ENCODE measurements around the gene RFX8.
"Not testable (repeated sequence)": the region's sequence is repeated elsewhere in the genome, so short reads cannot be mapped to it uniquely, and the experiment has no call there.

Gene RFX8

DNA sequence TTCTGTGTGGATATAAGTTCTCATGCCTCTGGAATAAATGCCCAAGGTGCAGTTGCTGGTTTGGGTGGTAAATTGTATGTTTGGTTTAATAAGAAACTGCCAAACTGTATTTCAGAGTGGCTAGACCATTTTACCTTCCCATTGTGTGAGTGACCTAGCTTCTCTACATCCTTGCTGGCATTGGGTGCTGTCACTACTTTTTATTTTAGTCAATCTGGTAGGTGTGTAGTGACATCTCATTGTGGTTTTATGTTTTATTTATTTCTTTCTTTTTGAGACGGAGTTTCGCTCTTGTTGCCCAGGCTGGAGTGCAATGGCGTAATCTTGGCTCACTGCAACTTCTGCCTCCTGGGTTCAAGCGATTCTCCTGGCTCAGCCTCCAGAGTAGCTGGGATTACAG, 36.4 kb downstream of the RFX8 start:
- not testable (repeated sequence) for DNase-seq

DNA sequence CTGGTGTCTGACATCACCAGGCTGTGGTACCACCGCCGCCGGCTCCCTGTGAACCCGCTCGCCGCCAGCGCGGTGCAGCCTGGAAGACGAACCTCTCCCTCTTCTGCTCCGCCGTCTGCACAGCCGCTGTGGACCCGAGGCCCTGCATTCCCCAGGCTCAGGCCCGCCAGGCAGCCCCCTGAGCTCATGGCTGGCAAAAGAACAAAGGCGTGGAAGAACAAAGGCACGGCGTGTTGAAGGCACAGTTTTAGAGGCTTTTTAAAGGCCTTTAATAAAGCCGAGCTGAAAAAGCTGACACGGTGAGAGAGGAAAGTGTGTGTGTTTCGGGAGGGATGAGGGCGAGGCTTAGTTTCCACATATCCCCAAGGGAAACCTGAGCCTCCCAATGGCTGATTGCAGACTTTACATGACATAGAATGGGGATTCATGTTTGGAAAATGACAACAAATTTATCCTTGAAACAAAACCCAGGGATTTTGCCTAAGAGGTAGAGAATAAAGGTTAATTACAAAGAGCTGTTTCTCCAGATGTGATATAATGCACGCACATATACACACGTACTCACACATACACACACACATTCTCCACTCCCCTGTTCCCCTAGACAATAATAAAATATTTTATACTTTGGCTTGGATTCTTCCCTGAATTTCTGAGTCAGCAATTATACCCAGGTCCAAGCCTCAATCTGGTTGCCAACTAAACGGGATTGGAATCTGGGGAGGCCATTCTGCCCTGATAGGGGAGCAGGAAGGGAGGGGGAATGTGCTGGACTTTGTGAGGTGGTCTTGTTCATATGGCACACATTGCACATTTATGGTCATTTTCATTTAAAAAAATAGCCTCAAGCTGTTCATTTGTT, 39.7 kb downstream of the RFX8 start:
- DNase-seq: no peak

DNA sequence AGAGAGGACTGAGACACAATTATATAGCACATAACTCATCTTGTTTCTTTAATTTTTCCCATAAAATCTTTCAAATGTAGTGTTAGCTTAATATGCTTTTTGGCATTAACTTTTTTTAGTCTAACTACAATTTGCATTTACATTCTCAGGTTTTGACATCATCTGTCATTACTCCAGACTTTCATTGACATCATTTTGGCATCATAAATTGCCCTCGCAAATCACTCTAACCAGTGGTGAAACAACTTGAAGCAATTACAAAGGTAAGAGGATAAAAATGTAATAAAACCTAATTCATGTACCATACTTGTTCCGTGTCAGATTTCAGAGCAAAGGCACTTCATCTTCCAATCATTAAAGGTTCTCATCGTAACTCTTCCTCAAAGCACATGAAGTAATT, 41.4 kb downstream of the RFX8 start:
- DNase-seq: no peak

DNA sequence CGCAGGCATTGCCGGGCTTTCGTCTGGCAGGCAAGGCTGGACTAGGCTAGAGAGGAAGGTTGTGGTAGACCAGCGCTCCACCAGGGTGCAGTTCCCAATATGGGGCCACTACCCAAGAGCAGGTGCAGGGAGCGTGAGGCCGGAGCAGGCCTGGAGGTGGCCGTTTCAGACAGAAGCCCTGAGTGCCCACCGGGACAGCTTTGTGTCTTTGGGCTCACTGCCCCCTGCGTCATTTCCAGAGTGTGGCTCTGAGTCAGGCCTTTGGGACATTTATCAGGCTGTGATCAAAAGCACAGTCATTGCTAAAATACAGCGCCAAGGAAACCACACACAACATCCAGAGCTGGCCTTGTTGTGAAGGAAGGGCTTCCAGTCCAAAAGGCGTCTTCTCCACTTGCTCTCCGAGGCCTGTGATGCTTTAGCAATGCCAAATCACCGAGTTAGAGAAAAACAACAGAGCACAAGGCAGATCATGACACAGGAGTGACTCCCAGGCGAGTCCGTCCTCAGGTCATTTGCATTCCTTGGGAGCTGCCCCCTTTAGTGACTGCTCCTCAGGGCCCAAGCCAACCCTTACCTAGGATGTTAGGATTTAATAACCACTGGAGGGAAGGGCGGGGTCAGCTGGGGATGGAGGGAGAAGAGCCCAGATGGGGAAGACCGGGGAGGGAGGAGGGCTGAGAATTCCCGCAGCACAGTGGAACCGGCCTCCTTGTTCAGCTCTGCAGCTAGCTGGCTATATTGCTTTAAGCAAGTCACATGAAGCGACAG, 42.3 kb downstream of the RFX8 start:
- no peak for DNase-seq

DNA sequence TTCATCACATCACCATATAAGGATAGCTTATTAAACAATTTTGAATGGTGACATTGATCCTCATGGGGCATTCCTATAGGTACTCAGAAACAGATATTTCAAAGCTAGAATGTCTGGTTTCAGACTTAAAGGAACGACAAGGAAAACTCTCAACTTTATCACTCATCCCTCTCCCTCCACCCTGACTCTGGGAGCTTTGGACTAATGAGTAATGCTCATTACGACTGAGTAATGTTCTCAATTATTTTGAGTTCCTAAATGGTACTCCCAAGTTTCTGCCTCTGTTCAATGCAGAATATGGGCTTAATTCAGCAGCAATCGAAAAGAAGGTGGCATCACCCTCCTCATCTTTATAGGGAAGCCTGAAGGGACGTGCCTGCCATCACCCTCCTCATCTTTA, 43.4 kb downstream of the RFX8 start:
- no peak for DNase-seq

DNA sequence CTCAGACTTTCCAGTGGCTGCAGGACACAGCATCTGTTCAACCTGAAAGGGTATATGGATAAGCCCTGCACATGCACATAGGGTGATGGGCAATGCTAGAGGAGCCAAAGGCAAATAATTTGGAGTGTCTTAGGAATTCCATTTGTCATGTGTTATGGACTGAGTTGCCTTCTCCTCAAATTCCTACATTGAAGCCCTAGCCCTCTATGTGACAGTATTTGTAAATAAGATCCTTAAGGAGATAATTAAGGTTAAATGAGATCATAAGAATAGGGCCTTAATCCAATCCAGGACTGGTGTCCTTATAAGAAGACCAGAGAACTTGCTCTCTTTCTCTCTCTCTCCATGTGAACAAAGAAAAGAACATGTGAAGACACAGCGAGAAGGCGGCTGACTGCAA, 44.8 kb downstream of the RFX8 start:
- no peak for DNase-seq

DNA sequence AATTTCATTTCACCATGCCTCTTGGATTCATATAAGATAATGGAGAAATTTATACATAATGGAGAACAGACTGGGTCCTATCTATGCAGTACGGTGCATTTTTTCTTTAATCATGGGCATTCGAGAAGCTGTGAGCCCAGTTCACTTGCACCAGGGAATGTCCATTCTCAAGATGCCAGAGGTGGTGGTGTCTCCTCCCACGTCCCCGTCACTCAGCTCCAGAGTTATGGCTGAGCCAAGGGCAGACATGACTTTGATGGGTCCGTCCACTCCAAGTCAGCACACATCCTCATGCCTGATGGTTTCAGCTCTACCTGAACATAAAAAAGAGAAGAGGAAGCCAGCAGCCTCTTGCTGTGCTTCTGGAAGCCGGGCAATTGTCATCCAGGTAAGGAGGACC, 45.5 kb downstream of the RFX8 start:
- DNase-seq: no peak

DNA sequence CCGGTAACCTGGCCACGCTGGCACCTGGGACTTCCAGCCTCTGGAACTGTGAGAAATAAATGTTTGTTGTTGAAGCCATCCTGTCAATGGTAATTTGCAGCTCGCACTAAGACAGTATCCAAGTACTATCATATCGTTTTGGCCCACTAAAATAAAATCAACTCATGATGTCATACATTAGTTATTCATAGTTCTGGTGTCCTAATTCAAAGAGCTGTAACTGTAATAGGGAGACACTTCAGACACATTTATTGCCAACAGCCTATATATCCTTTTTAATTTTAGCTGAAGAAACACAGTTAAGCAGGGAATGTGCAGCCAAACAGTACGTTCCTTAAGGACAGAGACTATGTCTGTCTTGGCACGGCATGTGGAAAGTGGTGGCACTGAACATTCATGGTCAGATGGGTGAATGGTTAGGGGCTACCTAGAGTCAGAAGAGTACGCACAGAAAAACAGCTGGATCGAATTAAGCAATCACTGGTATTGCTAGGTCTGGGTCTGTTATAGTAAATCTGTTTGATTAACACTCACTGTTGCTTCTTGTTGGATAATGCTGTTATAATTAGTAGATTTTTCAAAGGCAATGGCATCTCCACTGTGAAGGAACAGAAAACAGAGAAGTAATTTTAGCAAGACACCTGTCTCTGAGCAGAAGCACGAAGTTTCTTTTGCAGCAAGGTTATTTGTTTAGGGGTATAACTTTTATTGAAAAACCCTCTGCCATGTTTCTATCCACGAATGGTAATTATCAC, 46.3 kb downstream of the RFX8 start:
- no peak for DNase-seq

DNA sequence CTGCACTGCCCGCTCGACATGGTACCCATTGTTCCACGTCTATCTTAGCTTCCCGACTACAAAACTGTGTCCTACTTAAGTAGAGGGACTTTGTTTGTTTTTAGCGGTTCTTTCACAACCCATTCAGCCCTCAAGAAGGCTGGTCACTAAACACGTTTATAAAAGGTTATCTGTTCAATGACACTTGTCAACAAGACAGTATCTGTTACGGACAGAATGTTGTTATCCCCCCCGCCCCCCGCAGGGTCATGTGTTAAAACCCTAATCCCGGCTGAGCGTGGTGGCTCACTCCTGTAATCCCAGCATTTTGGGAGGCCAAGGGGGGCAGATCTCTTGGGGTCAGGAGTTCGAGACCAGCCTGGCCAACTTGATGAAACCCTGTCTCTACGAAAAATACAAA, 47.2 kb downstream of the RFX8 start:
- DNase-seq: no peak

DNA sequence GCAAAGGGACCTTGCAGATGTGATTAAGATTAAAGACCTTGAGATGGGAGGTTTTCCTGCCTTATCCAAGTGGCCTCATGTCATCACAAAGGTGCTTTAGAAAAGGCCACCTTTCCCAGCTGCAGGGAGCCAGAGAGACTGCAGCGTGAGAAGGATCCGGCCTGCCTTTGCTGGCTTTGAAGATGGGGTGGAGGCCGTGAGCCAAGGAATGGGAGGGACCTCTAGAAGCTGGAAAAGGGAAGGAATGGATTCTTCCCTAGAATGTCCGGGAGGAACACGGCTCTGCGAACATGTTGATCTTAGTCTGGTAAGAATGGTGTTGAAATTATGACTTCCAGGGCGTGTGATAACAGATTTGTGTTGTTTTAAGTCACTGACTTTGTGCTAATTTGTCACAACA, 47.7 kb downstream of the RFX8 start:
- no peak for DNase-seq

DNA sequence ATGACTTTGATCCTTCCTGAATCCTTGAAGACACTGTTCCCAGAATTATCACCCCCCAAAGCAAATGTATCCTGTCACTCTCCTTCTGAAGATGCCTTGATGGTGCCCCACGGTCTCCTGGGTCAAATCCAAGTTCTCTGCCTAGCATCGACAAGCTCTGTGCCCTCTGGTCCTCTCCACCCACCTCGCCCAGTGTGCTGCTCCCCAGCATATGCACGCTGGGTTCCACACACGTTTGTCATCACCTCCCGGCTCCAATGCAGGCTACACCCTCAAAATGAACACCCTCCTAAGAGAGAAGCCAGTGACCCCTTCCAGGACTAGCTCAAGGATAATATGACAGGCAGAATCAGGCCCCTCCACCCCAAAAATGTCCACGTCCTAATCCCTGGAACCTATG, 48.1 kb downstream of the RFX8 start:
- DNase-seq: no peak

DNA sequence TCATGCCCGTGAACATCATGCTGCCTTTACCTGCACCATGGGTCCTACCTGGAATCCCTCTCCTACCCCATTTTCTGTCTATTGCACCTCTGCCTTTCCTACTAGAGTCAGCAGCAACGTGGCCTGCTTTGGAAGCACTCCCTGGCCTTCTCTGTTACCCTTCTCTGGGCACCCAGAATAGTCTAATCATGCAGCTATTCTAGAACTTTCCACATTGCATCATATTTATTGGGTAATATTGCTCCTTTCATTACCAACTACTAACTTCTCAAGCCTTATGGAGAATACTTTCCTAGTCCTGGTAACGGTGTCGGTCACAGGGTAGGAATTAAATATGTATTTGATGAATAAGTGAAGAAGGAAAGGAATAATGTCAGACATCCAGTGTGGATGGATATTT, 54.3 kb downstream of the RFX8 start:
- no peak for DNase-seq

DNA sequence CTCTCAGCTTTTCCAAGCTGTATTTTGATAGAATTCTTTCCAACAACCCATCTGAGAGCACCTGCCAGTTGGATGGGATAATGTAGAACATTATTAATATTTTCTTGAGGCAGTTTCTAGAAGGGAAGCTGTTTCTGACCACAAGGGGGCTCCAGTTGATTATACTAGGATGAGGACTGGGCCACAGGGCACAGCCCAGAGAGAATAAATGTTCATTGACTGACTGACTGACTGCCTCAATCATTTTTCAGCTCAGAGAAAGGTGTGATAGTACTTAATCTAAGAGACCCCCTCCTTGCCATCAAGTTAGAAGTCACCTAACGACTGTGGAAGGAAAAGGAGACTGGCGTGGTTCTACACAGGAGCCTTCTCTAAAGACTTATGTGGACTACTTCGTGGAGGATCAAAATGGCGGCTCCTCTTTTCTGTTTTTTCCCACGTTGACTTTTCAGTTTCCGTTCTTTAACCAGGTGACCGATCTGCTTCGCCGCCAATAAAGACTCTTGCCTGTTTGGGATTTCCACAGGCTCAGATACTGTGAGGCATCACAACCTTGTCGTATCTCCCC, 55.7 kb downstream of the RFX8 start:
- peak; percentile 8 for DNase-seq

DNA sequence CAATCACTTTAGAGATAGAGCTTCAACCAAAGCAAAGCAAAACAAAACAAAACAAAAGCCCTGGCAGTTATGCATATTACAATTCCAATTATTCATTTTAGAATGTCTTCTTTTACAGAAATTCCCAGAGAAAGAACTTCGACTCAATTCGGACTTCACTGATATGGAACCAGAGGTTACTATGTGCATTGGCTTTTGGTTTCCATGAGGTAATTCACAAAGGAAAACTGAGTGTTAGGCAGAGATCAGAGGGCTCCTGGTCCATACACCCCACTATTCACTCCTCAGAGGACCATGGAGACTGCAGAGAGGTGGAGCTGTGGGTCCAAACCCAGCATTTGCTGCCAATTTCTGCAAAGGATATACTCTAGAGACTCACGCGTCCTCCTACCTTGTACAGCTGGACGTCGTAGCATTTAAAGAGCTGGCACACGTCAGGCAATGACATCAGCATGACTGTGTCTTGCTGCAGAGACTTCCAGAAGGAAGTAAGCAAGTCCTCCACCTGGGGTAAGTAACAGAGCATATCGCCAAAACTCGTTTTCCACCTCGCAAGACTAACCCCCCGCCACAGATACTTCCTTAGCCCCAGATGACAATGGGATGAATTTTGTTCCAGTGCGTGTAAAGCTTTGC, 56.3 kb downstream of the RFX8 start:
- no peak for DNase-seq

DNA sequence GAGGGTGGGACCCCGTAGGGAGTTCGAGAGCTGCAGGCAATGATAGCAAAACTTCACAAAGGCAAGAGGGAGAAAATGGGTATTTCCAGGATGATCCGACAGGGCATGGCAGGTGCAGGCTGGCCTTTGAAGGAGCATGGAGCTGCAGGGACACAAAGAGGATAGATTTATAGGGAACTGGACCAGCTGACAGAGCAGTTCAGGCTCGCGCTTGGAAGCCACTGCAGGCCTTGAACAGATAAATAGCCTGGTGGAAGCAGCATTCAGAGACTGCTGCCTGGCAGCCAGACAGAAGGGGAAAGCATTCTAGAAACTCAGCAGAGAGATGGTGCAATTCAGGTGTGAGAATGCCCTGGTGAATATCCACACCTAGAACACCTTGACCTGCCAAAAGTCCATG, 58.3 kb downstream of the RFX8 start:
- no peak for DNase-seq

DNA sequence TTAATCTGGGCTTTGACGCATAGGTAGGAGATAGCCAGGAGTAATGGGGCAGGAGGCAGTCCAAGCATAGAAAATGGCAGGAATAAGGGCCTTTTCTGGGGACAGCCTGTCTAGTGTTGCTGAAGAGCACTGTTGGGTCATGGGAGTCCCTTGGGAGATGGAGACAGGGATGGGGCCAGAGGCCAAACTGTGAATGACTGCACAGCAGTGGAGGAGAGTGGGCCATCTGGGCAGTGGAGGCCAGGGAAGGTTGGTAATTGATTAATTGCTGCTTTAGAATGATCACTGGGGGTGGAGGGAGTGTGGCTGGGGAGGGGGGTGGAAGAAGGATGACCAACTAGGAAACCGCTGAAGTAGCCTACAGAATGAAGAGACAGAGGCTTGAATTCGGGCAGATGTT, 59.0 kb downstream of the RFX8 start:
- no peak for DNase-seq

DNA sequence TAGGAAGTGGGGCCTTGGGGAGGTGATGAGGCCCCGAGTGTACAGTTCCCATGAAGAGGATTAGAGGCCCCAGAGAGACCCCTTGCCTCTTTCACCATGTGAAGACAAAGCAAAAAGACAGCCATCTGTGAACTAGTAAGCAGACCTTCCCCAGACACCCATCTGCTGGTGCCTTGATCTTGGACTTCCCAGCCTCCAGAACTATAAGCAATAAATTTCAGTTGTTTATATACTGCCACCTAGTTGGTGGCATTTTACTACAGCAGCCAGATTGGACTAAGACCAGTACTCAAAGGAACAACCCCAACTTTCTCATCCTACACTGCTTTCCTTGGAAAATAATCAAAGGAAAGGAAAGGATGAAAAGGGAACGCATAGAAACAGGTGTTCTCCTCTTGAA, 59.7 kb downstream of the RFX8 start:
- DNase-seq: no peak

DNA sequence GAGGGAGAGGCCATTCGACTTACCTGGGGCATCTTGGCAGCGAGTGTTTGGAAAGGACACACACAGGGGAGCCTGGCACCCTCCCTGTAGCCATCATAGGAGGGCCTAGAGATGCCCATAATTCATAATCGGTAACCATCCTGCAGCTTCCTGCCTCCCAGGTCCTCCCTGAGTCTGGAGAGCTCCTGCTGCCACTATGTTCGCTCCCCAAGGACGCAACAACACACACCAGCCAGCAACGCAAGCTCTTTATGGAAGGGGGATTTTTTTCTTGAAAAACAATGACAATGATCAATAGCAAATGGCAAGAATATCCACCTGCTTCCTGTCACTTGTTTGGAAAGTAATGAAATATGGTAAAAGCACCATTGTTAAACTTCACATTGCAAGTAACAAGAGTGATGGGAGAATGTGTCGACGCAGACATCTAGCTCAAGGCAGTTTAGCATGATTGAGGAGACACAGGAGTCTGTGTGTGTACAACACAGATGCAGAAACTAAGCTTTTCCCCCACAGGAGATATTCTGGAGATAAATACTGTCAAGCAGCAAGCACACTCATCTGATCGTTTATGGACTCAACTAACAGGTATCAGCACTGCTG, 62.7 kb downstream of the RFX8 start:
- DNase-seq: no peak

DNA sequence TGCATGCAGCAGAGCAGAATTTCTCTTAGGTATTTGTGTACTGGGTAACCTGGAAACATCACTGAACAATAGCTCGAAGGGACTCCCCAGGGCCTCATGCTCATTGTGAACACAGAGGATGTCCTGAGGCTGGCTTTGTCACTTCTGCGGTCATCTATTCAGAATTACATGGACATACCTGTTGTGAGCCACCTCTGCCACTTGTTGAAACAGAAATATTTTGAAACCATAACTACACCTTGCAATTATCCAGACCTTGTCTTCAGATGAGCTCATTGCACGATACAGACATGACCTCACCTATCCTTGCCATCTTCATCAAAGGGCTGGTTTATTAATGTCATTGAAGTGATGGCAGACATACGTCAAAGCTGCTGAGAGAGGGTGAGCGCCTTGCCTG, 64.2 kb downstream of the RFX8 start:
- no peak for DNase-seq

DNA sequence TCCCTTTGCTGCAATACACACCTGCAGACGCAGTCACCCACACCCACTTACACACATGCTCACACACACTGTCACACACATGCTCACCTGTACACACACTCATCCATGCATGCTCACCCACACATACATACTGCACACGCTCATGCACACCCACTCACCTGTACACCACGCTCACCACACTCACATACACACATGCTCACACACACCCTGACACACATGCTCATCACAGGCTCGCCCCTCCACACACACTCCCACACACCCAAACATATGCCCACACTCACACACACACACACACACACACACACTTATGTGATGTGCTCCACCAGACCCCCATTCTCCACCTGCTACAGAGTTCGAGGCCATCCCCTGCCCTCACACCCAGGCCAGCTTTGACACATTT, 64.8 kb downstream of the RFX8 start:
- DNase-seq: no peak

DNA sequence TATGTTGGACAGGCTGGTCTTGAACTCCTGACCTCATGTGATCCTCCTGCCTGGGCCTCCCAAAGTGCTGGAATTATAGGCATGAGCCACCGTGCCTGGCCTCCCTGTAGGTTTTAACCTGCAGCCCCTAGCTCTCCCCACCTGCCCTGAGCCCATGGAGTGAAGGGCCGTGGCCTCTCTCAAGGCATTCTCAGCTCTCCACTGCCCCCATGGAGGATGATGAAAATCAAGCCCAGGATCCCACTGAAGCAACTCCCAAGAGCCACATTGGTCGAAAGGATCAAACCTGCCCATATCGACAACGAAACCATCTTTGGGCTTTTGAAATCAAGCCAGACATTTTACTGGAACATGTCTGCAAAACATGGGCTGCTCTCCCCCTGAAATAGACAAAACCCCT, 65.2 kb downstream of the RFX8 start:
- no peak for DNase-seq

DNA sequence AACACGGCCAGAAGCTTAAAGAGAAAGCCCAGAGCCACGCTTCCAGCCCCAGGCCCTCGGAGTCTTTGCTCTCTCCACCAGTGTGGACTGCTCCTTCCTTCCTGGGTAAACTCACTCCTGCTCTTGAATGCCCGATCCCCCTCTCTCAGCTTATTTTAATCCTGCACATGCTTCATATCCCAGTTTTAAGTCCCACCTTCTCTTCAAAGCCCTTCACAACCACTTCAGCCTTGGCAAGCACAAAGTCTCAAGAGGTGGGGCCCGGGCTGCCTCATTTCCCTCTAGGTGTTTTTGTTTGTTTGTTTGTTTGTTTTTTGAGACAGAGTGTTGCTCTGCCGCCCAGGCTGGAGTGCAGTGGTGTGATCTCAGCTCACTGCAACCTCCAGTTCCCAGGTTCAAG, 66.0 kb downstream of the RFX8 start:
- DNase-seq: no peak
